Activated CD8-positive, alpha-beta memory T cell treated with anti-CD3 and anti-CD28 coated beads, Interleukin-2, amount 50 U/mL, for 24 hours (primary cell): ENCODE data around the gene IRS2.

Experiments
- DNase-seq: peaks from one replicate; pipeline ENCODE4 v3.0.0-alpha.2; 2020; ENCODE audit errors: extremely low read depth

Gene IRS2

DNA sequence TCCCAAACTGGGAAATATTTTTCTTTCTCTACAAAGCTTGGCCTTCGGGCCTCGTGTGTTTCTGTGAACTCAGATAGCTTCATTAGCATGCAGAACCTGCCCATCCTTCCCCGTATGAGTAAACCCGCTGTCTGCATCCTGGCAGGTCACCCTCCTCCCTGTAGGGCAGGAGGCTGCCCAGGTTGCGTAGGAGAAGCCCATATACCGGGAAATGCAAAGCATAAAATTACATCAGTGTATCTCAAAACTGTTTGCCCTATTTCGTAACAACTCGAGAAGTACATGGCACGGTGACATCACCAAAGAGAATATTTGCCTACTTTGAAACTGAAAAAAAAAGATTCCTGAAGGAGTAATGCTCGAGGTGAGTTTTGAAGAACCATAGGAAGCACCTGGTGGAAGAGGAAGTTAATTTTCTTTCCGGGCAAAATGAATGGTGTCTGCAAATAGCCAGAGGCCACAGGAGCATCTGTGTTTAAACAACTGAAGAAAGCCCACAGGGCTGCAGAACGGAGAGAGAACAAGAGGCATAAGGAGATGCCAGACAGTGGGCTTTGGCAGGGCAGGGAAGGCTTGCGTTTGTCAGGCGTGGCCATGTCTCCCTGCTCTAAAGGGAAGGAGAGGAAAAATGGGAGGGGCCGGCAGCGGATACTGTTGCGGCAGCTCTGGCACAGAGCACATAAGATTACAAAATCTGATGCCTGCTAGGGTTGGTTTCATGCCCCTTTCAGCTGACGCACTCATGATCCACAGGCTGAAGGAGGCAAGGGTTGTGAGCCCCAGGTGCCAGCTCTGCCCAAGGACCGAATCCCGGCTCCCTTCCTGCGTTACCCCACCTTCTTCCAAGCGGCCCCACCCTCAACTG lies 81.4 kb downstream of the IRS2 start:
- DNase-seq: no peak

- no peak for DNase-seq
These were observed 83.1 kb downstream of the IRS2 start for GRCh38 chr13:109703250-109703649.
